MM.1S (cell line): ENCODE data around the gene TADA2B.

Source experiments
- EZH2 ChIP-seq: fragments of 300-600 bp; sonication (generic); optimal IDR thresholded peaks from 2 replicates; pipeline ENCODE3; 2017; ENCODE audit warnings: low read depth, mild to moderate bottlenecking, antibody characterized with exemption, low read length, mixed read lengths
- EZH2phosphoT487 ChIP-seq: fragments of 300-600 bp; sonication (generic); IDR thresholded peaks from 2 replicates; pipeline ENCODE4 v1.6.1; 2018; ENCODE audit warnings: antibody characterized with exemption, low read length
- TF ChIP-seq, protein P1 (sequence below): fragments of 300-600 bp; sonication (generic); IDR thresholded peaks from 2 replicates; pipeline ENCODE4 v1.5.1; 2016; ENCODE audit warnings: antibody characterized with exemption, low read length, mixed read lengths

GRCh38 chr4:7021355-7021754 lies 21.8 kb upstream of the TADA2B start:
- TF ChIP-seq, protein P1, sequence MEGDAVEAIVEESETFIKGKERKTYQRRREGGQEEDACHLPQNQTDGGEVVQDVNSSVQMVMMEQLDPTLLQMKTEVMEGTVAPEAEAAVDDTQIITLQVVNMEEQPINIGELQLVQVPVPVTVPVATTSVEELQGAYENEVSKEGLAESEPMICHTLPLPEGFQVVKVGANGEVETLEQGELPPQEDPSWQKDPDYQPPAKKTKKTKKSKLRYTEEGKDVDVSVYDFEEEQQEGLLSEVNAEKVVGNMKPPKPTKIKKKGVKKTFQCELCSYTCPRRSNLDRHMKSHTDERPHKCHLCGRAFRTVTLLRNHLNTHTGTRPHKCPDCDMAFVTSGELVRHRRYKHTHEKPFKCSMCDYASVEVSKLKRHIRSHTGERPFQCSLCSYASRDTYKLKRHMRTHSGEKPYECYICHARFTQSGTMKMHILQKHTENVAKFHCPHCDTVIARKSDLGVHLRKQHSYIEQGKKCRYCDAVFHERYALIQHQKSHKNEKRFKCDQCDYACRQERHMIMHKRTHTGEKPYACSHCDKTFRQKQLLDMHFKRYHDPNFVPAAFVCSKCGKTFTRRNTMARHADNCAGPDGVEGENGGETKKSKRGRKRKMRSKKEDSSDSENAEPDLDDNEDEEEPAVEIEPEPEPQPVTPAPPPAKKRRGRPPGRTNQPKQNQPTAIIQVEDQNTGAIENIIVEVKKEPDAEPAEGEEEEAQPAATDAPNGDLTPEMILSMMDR: no peak
- TF ChIP-seq EZH2phosphoT487 (no peak), EZH2 (no peak)
